Aorta (tissue), 5 donors: ENCODE results near the gene DIDO1. TPM values are rescaled to one million over a fixed set of nuclear protein-coding genes. Genes with fewer than 3 reads are reported as not detected.
"Not testable (repeated sequence)": the region's sequence is repeated elsewhere in the genome, so short reads cannot be mapped to it uniquely, and the experiment has no call there.

Source experiments
- ATAC-seq: fragments of 200-7000 bp; cut with Tn5 transposase; one replicate; pipeline ENCODE4 v1.9.1; 2022; ENCODE audit warnings: moderate library complexity; ENCODE audit not compliant: low FRiP score
- DNase-seq, 2 donors: peaks; one replicate each; pipeline ENCODE4 v3.0.0-alpha.2; 2020
- H3K27ac ChIP-seq, 2 donors: one replicate each; pipeline ENCODE4 v1.5.1; 2013; ENCODE audit warnings: low read length in 2 of 2, mild to moderate bottlenecking in 2 of 2, moderate library complexity in 2 of 2, control low read depth in 1 of 2, inconsistent platforms in 1 of 2, low read depth in 1 of 2
- H3K27me3 ChIP-seq, 2 donors: one replicate each; pipeline ENCODE4 v1.6.1; 2013; ENCODE audit warnings: control low read depth in 1 of 2, low read length in 1 of 2, mild to moderate bottlenecking in 1 of 2, moderate library complexity in 1 of 2; ENCODE audit not compliant: insufficient read depth in 2 of 2, control insufficient read depth in 1 of 2
- H3K36me3 ChIP-seq, 2 donors: one replicate each; pipeline ENCODE4 v1.6.1; 2013; ENCODE audit warnings: control low read depth in 1 of 2, low read length in 1 of 2, mild to moderate bottlenecking in 1 of 2; ENCODE audit not compliant: insufficient read depth in 2 of 2, control insufficient read depth in 1 of 2
- H3K4me1 ChIP-seq, 2 donors: one replicate each; pipeline ENCODE4 v1.6.1; 2013; ENCODE audit warnings: low read length in 2 of 2, control low read depth in 1 of 2, mild to moderate bottlenecking in 1 of 2, moderate library complexity in 1 of 2; ENCODE audit not compliant: insufficient read depth in 2 of 2, control insufficient read depth in 1 of 2
- H3K4me3 ChIP-seq, 2 donors: one replicate each; pipeline ENCODE4 v1.5.1; 2013; ENCODE audit warnings: low read length in 2 of 2, control low read depth in 1 of 2, mild to moderate bottlenecking in 1 of 2
- H3K9me3 ChIP-seq: one replicate; pipeline ENCODE4 v1.6.1; 2013; ENCODE audit warnings: mild to moderate bottlenecking, low read length; ENCODE audit not compliant: control insufficient read depth
- WGBS, 2 donors: extraction: QIAGEN DNeasy Blood & Tissue Kit; methylation state at CpG; one replicate each; pipeline ENCODE4 v1.1.7; 2013; 5-methylcytosine and 5-hydroxymethylcytosine counted together
- intact Hi-C, 2 donors: fragments of 100-400 bp; cut with DNase I; formaldehyde crosslinking; loops; one replicate each; pipeline versions ENCODE4 v1.14.2 to v1.15.0; 2022
- polyA plus RNA-seq, 2 donors: library from polyadenylated mRNA; stranded (reverse); fragments of 200-250 nt; gene quantifications; one replicate each; pipeline ENCODE4 v1.2.3, GENCODE V29; 2013
- total RNA-seq, 2 donors: library from RNA; stranded (reverse); fragmentation: NEBNext Ultra II Directional; extraction: Animal tissue kit (Norgen Biotek cat#: 25700); gene quantifications; one replicate each; pipeline ENCODE4 v1.2.1, GENCODE V29; 2021
- donor health status: healthy with polysubstance abuse.
- donor health status: Bipolar disorder and iron deficiency.
- donor health status: DM: no; HTN: no; CAD: no.
- donor health status: DM: no; HTN: no; CAD: no.
- donor health status: DM: yes; HTN: yes; CAD: no.

The DIDO1 gene
- total and polyA plus RNA-seq, 4 donors, result 8.1 to 64.2 (median 43.0) TPM

DNA sequence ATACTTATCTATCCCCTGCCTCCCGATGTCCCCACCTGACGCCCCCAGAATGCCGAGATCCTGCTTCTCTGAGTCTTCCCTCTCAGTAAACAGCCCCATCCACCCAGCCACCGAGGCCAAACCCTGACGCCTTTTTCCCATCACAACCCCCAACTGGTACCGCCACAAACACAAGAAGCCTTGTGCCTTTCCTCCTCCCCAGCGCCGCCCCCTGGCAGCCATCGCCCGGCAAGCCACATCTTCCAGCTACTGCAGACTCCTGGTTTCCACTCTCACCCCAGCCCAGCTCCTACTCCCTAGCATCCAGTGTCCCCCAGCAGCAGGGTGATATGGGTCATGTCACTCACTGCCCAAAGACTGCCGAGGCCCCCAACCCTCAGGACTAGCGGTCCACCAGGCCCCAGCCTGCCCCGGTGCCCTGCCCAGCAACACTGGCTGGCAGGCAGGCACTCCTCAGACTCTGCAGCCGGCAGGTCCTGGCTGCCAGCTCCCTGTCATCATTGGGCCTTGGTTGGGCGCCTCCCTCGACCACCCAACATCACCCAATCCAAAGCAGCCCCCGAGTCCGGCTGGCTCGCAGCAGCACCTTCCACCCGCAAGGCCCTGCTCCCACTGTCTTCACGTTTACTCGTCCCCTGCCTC lies 75.9 kb downstream of the DIDO1 start:
- DNase-seq, result peak in 1 of 2 donors; percentile 65
- Histone ChIP-seq H3K4me3 (no peak overlapping the region), H3K36me3 (no peaks in the 10 kb centered on the region), H3K4me1 (no peaks in the 10 kb centered on the region), H3K9me3 (no peaks in the 10 kb centered on the region), H3K27me3 (no peaks in the 10 kb centered on the region), H3K27ac (no peak overlapping the region)
- intact Hi-C loops, result no loop called here
- ATAC-seq, result no peak
- WGBS, 2 donors, result 89 to 90% methylated on average over 22 of the region's 22 CpGs

DNA sequence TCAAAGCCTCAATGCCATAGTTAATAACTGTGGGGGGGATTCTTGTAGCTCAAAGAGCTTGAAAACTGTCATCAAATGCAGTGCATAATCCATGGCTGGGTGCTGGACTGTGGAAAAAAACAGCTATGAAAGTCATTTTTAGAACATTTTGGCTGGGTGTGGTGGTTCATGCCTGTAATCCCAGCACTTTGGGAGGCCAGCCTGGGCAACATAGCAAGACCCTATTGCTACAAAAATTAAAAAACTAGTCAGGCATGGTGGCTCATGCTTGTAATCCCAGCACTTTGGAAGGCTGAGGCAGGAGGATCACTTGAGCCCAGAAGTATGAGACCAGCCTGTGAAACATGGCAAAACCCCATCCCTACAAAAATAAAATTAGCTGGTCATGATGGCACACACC lies 76.9 kb downstream of the DIDO1 start:
- no peak overlapping the region for H3K27ac ChIP-seq
- no peaks in the 10 kb centered on the region for H3K36me3 ChIP-seq
- H3K9me3 ChIP-seq, result no peaks in the 10 kb centered on the region
- ATAC-seq (no peak), DNase-seq (no peak)
- no peaks in the 10 kb centered on the region for H3K27me3 ChIP-seq
- H3K4me1 ChIP-seq, result no peaks in the 10 kb centered on the region
- intact Hi-C loops, result no loop called here
- no peak overlapping the region for H3K4me3 ChIP-seq

DNA sequence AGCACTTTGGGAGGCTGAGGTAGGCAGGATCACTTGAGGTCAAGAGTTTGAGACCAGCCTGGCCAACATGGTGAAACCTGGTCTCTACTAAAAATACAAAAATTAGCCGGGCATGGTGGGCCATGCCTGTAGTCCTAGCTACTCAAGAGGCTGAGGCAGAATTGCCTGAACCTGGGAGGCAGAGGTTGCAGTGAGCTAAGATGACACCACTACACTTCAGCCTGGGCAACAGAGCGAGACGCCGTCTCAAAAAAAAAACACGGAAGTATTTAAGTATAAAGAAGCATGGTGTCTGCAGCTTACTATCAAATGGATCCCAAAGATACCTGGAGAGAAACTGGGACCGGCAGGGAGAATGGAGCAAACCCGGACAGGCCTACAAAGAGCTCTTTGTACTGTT lies 77.4 kb downstream of the DIDO1 start:
- H3K9me3 ChIP-seq, DNase-seq, H3K4me3 ChIP-seq, H3K27ac ChIP-seq, intact Hi-C loops, H3K4me1 ChIP-seq, H3K27me3 ChIP-seq, ATAC-seq, H3K36me3 ChIP-seq: not testable (repeated sequence)
- WGBS, 2 donors, result 96 to 97% methylated on average over 7 of the region's 7 CpGs

DNA sequence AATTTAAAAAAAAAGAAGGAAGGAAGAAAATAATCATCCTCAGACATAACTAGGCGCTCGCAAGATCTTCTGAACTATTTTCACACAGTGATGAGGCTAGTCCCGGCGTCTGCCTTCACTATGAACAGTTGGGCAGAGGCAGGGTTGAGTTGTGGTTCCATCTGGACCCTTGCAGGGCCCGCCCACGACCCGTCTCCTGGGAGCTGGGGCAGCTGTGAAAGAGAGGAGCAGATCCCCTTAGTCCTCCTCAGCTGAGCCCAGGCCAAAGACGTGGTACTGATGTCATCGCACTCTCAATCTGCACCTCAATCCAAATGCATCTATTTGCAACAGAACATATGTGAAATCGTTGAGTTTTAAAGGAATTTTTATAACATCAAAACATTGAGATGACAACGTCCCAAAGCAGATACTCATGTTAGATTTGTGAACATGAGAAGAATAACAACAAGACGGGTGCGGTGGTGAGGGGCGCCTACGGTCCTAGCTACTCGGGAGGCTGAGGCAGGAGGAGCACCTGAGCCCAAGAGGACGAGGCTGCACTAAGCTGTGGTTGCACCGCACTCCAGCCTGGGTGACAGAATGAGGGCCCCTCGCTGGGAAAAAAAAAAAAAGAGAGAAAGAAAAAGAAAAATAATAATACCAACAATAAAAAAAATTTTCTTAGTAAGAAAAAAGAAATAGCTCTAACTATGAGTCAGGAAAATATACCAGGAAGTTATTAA lies 80.0 kb downstream of the DIDO1 start:
- H3K27ac ChIP-seq, result no peak overlapping the region
- no peaks in the 10 kb centered on the region for H3K4me1 ChIP-seq
- intact Hi-C loops, result no loop called here
- DNase-seq, result no peak
- no peak overlapping the region for H3K4me3 ChIP-seq
- no peak for ATAC-seq
- 92 to 93% methylated on average over 19 of the region's 19 CpGs for WGBS, 2 donors
- H3K27me3 ChIP-seq, result no peaks in the 10 kb centered on the region
- no peaks in the 10 kb centered on the region for H3K36me3 ChIP-seq
- no peaks in the 10 kb centered on the region for H3K9me3 ChIP-seq

DNA sequence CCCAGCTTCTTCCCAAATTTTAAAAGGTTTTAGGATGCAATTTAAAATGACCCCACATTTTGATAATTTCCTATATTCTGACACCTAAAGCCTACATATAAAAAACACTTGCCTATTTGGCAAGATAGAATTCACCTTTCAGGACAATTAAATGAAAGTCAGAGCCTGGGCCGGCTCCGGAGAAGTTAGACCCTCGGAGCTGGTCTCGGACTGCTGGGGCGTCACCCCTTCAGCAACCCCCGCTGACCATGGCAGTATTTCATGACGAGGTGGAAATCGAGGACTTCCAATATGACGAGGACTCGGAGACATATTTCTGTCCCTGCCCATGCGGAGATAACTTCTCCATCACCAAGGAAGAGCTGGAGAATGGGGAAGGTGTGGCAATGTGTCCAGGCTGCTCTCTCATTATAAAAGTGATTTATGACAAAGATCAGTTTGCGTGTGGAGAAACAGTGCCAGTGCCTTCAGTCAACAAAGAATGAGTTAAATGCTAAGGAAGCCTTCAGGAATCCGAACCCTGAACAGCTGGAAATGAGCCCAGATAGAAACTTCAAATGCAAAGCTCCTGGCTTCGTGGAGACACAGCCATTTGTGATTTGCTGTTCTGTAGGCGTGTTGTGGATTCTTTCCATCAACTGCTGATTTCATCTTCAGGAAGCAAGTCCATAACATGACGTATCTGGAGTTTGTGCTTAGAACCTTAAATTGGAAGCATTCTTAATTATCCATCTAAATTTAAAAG lies 80.7 kb downstream of the DIDO1 start:
- H3K36me3 ChIP-seq, result no peaks in the 10 kb centered on the region
- H3K27ac ChIP-seq, result no peak overlapping the region
- no peaks in the 10 kb centered on the region for H3K27me3 ChIP-seq
- 95% methylated on average over 16 of the region's 16 CpGs for WGBS, 2 donors
- no peaks in the 10 kb centered on the region for H3K9me3 ChIP-seq
- H3K4me3 ChIP-seq, result no peak overlapping the region
- intact Hi-C loops, result no loop called here
- no peak for ATAC-seq
- no peaks in the 10 kb centered on the region for H3K4me1 ChIP-seq
- no peak for DNase-seq

DNA sequence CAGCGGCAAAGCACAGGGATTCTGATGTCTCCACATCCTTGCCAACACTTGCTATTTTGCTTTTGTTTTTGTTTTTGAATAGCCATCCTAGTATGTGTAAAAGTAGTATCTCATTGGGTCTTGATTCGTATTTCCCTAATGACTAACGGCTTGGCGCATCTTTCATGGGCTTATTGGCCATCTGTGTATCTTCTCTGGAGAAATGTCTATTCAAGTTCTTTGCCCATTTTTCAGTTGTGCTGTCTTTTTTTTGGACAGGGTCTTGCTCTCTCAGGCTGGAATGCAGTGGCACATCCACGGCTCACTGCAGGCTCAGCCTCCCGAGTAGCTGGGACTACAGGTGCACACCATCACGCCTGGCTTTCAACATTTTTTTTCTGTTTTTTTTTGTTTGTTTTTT lies 82.1 kb downstream of the DIDO1 start:
- H3K4me1 ChIP-seq, result no peaks in the 10 kb centered on the region
- no peaks in the 10 kb centered on the region for H3K36me3 ChIP-seq
- no peaks in the 10 kb centered on the region for H3K27me3 ChIP-seq
- H3K4me3 ChIP-seq, result no peak overlapping the region
- no peaks in the 10 kb centered on the region for H3K9me3 ChIP-seq
- ATAC-seq, result no peak
- H3K27ac ChIP-seq, result no peak overlapping the region
- 97% methylated on average over 7 of the region's 7 CpGs for whole genome bisulfite sequencing, 2 donors
- no peak for DNase-seq
- intact Hi-C loops, result no loop called here

DNA sequence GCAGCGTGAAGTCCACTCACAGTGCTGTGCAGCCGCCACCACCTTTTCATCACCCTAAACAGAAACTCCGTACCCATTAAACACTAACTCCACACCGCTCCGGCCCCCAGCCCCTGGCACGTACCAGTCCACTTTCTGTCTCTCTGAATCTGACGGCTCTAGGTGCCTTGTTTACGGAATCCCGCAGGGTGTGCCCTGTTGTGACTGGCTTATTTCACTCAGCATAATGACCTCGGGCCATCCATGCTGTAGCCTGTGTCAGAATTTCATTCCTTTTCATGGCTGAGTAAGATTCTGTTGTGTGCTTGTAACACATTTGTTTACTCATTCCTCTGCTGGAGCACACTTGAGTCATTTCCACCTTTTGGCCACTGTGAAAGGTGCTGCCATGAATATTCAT lies 82.6 kb downstream of the DIDO1 start:
- Histone ChIP-seq H3K27me3 (no peaks in the 10 kb centered on the region), H3K36me3 (no peaks in the 10 kb centered on the region), H3K27ac (no peak overlapping the region), H3K4me1 (no peaks in the 10 kb centered on the region), H3K4me3 (no peak overlapping the region), H3K9me3 (no peaks in the 10 kb centered on the region)
- 96 to 97% methylated on average over 10 of the region's 10 CpGs for WGBS, 2 donors
- no peak for ATAC-seq
- no peak for DNase-seq
- intact Hi-C loops, result no loop called here

DNA sequence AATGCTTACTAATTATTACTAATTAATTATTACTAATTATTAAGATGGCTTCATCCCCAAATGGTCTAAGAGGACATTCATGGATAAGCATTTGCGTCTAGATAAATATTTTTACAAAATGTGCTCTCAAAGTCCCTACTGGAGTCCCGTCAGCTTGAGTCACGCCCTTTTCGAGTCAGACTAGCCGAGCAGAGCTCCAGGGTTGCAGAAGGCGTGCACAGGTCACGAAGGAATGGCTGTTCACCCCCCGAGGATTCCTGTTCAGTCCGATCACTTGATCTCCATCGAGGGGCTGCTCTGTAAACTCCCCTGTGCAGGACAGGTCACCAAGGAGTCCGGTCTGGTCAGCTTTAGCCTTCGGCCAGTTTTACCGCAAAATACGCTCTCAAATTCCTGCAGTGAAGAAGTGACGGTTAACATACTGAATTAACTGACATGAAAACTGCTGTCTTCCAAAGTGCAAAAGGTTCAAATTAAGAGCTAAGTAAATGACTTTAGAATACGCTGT lies 84.5 kb downstream of the DIDO1 start:
- DNase-seq (peak in 1 of 2 donors; percentile 12), ATAC-seq (no peak)
- no peak overlapping the region for H3K27ac ChIP-seq
- intact Hi-C loops, result no loop called here
- H3K4me3 ChIP-seq, result no peak overlapping the region
- H3K9me3 ChIP-seq, result no peaks in the 10 kb centered on the region
- H3K4me1 ChIP-seq, result no peaks in the 10 kb centered on the region
- no peaks in the 10 kb centered on the region for H3K27me3 ChIP-seq
- 81 to 85% methylated on average over 16 of the region's 16 CpGs for WGBS, 2 donors
- no peaks in the 10 kb centered on the region for H3K36me3 ChIP-seq
